Left ventricle myocardium inferior (tissue), 1 donor: ENCODE data around the gene SGMS1. TPM values are rescaled to one million over a fixed set of nuclear protein-coding genes. Genes with fewer than 3 reads are reported as not detected.

ENCODE experiments used
- DNase-seq: peaks from one replicate; pipeline ENCODE4 v3.0.0-alpha.2; 2020
- H3K27ac ChIP-seq: fragments of 200-600 bp; replicated peaks from 2 replicates; pipeline ENCODE4 v1.8.0; 2021
- H3K27me3 ChIP-seq: fragments of 200-600 bp; 2 replicates; pipeline ENCODE4 v1.8.0; 2021; ENCODE audit warnings: low read depth
- H3K36me3 ChIP-seq: fragments of 200-600 bp; 2 replicates; pipeline ENCODE4 v1.8.0; 2021
- H3K4me1 ChIP-seq: fragments of 200-600 bp; 2 replicates; pipeline ENCODE4 v1.8.0; 2021
- H3K4me3 ChIP-seq: fragments of 200-600 bp; 2 replicates; pipeline ENCODE4 v1.8.0; 2021; ENCODE audit warnings: mild to moderate bottlenecking, moderate library complexity
- H3K9me3 ChIP-seq: fragments of 200-600 bp; replicated peaks from 2 replicates; pipeline ENCODE4 v1.8.0; 2021
- CTCF ChIP-seq: fragments of 200-600 bp; IDR thresholded peaks from 2 replicates; pipeline ENCODE4 v1.8.0; 2021; ENCODE audit warnings: antibody characterized with exemption, mild to moderate bottlenecking, borderline replicate concordance
- intact Hi-C: fragments of 100-400 bp; cut with micrococcal nuclease; formaldehyde crosslinking; loops from one replicate; pipeline ENCODE4 v1.11.0; 2022
- total RNA-seq: library from RNA; stranded (reverse); fragmentation: NEBNext Ultra II Directional; extraction: Animal tissue kit (Norgen Biotek cat#: 25700); gene quantifications from one replicate; pipeline ENCODE4 v1.2.1, GENCODE V29; 2021
- donor health status: DM: no; HTN: yes; CAD: no; lungs with severe emphysema.

Gene SGMS1
- total RNA-seq, 1 donor from 2014 or later: 18.6 TPM

- no peak for TF ChIP-seq CTCF
- intact Hi-C loops: no loop called here
- peaks cover 17% of the 10 kb centered on the region for H3K9me3 ChIP-seq
- H3K27ac ChIP-seq: no peak overlapping the region
- no peaks in the 10 kb centered on the region for H3K4me1 ChIP-seq
- no peaks in the 10 kb centered on the region for H3K36me3 ChIP-seq
- H3K27me3 ChIP-seq: no peaks in the 10 kb centered on the region
- H3K4me3 ChIP-seq: no peak overlapping the region
- no peak for DNase-seq
Measured at GRCh38 chr10:50295367-50295766, 328.4 kb downstream of the SGMS1 start.

GRCh38 chr10:50294582-50294981, 329.2 kb downstream of the SGMS1 start:
- intact Hi-C loops: no loop called here

GRCh38 chr10:50293513-50294313, 330.0 kb downstream of the SGMS1 start:
- intact Hi-C loops: no loop called here
- no peak for TF ChIP-seq CTCF
- Histone ChIP-seq H3K4me1 (no peaks in the 10 kb centered on the region), H3K27ac (no peak overlapping the region), H3K4me3 (no peak overlapping the region), H3K36me3 (no peaks in the 10 kb centered on the region), H3K9me3 (peaks cover 11% of the 10 kb centered on the region), H3K27me3 (no peaks in the 10 kb centered on the region)
- no peak for DNase-seq

More at GRCh38 chr10:50294582-50294981, 329.2 kb downstream of the SGMS1 start:
- no peaks in the 10 kb centered on the region for H3K4me1 ChIP-seq
- no peaks in the 10 kb centered on the region for H3K27me3 ChIP-seq
- H3K27ac ChIP-seq: no peak overlapping the region
- peaks cover 11% of the 10 kb centered on the region for H3K9me3 ChIP-seq
- no peak overlapping the region for H3K4me3 ChIP-seq
- no peak for TF ChIP-seq CTCF
- DNase-seq: no peak
- no peaks in the 10 kb centered on the region for H3K36me3 ChIP-seq

- Histone ChIP-seq H3K27ac (no peak overlapping the region), H3K36me3 (no peaks in the 10 kb centered on the region), H3K27me3 (no peaks in the 10 kb centered on the region), H3K4me1 (no peaks in the 10 kb centered on the region), H3K4me3 (no peak overlapping the region), H3K9me3 (no peaks in the 10 kb centered on the region)
- DNase-seq: no peak
- intact Hi-C loops: no loop called here
- peak; percentile 67 for TF ChIP-seq CTCF
Measured at GRCh38 chr10:50291261-50291850, 332.4 kb downstream of the SGMS1 start.

- Histone ChIP-seq H3K36me3 (no peaks in the 10 kb centered on the region), H3K27me3 (no peaks in the 10 kb centered on the region), H3K9me3 (no peaks in the 10 kb centered on the region), H3K4me3 (no peak overlapping the region), H3K4me1 (no peaks in the 10 kb centered on the region), H3K27ac (no peak overlapping the region)
- TF ChIP-seq CTCF: no peak
- intact Hi-C loops: no loop called here
- DNase-seq: no peak
Measured at GRCh38 chr10:50289196-50289595, 334.6 kb downstream of the SGMS1 start.
